ENCODE results near the gene MEIKIN. TPM values are rescaled to one million over a fixed set of nuclear protein-coding genes. Genes with fewer than 3 reads are reported as not detected.

The MEIKIN gene
- total RNA-seq, 1 experiment from 2014 or later: not detected

DNA sequence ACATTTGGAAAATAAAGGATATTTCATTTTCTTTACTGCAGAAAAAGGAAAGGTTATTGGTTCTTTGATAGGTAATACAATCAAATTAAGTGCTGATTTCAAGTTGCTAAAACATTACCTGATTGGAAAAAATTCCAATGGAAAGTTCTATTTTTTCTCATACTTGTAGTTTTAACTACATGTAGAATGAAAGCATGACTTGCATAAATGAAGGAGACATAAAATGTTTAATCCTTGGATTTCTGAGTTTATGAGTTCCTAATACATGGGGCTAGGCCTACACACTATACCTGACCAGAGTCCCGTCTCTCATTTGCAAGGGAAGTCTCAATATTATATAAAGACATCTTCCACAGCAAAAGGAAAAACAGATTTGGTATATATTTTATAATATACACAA lies 5.2 kb upstream of the MEIKIN start:
- no peak overlapping the region for H3K14ac ChIP-seq (ENCODE audit: insufficient read depth, low read length)
- no peak overlapping the region for H2AK5ac ChIP-seq (ENCODE audit: insufficient read length, low read length)
- no peak overlapping the region for H3K18ac ChIP-seq (ENCODE audit: insufficient read length, low read depth, low read length)
- H2BK12ac ChIP-seq (ENCODE audit: insufficient read length, low read depth, low read length): no peak overlapping the region
- Mint-ChIP-seq H3K27me3 (ENCODE audit: low read depth) (no peaks in the 10 kb centered on the region), H3K27ac (no peak overlapping the region), H3K4me3 (no peak overlapping the region), H3K9me3 (no peaks in the 10 kb centered on the region), H3K36me3 (ENCODE audit: insufficient read depth in 1 of 3, low read depth in 3 of 3) (no peaks in the 10 kb centered on the region), H3K4me1 (no peaks in the 10 kb centered on the region)
- H2BK20ac ChIP-seq (ENCODE audit: low read depth, low read length, poor library complexity, severe bottlenecking): no peak overlapping the region
- H3K27ac ChIP-seq (ENCODE audit: insufficient read length, low read depth, low read length): no peak overlapping the region
- no peak overlapping the region for H3T11ph ChIP-seq (ENCODE audit: low read length)
- DNase-seq: no peak
- no peak overlapping the region for H3K9ac ChIP-seq (ENCODE audit: extremely low read depth, insufficient read length, low read length)
- H2AFZ ChIP-seq (ENCODE audit: low read length): no peak overlapping the region
- no peak overlapping the region for H4K91ac ChIP-seq (ENCODE audit: insufficient read length, low read depth, low read length)
- H3K23ac ChIP-seq (ENCODE audit: insufficient read length, low read depth, low read length): no peak overlapping the region
- no peaks in the 10 kb centered on the region for H3K79me2 ChIP-seq (ENCODE audit: insufficient read depth, low read length)
- no peak overlapping the region for H2BK120ac ChIP-seq (ENCODE audit: low read depth, low read length, poor library complexity, severe bottlenecking)
- H3K9me3 ChIP-seq (ENCODE audit: control insufficient read depth, low read depth, low read length): no peaks in the 10 kb centered on the region
- no peaks in the 10 kb centered on the region for H3K23me2 ChIP-seq (ENCODE audit: insufficient read length, low read depth, low read length, poor library complexity, severe bottlenecking)
- no peak overlapping the region for H4K8ac ChIP-seq (replicated peaks; ENCODE audit: insufficient read length, low read depth, low read length)
- TF ChIP-seq, protein P1, sequence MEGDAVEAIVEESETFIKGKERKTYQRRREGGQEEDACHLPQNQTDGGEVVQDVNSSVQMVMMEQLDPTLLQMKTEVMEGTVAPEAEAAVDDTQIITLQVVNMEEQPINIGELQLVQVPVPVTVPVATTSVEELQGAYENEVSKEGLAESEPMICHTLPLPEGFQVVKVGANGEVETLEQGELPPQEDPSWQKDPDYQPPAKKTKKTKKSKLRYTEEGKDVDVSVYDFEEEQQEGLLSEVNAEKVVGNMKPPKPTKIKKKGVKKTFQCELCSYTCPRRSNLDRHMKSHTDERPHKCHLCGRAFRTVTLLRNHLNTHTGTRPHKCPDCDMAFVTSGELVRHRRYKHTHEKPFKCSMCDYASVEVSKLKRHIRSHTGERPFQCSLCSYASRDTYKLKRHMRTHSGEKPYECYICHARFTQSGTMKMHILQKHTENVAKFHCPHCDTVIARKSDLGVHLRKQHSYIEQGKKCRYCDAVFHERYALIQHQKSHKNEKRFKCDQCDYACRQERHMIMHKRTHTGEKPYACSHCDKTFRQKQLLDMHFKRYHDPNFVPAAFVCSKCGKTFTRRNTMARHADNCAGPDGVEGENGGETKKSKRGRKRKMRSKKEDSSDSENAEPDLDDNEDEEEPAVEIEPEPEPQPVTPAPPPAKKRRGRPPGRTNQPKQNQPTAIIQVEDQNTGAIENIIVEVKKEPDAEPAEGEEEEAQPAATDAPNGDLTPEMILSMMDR (conservative IDR thresholded peaks at IDR 0.05): no peak
- H2BK5ac ChIP-seq (ENCODE audit: insufficient read length, low read length): no peak overlapping the region
- H2BK15ac ChIP-seq (ENCODE audit: low read depth, low read length): no peak overlapping the region
- no CpG with 5 or more reads among the region's 1 CpG for WGBS (ENCODE audit: extremely low coverage, insufficient read length, low lambda C conversion rate)
- H3K27me3 ChIP-seq (ENCODE audit: insufficient read depth, low read length): no peaks in the 10 kb centered on the region
- H3K79me1 ChIP-seq (ENCODE audit: insufficient read depth, low read depth, low read length, poor library complexity, severe bottlenecking): no peaks in the 10 kb centered on the region
- no peaks in the 10 kb centered on the region for H3K4me1 ChIP-seq (ENCODE audit: insufficient read depth, low read length)
- no peaks in the 10 kb centered on the region for H4K20me1 ChIP-seq (ENCODE audit: control insufficient read depth, insufficient read depth, insufficient read length)
- H3K4me2 ChIP-seq (ENCODE audit: insufficient read depth, insufficient read length, low read length): no peak overlapping the region
- no peak overlapping the region for H4K5ac ChIP-seq (ENCODE audit: insufficient read length, low read depth, low read length)
- H3K4ac ChIP-seq (ENCODE audit: low read depth, low read length): no peak overlapping the region
- H3K56ac ChIP-seq (ENCODE audit: insufficient read length, low read depth, low read length): no peak overlapping the region

Data from H9 (cell line).